Measurements from ENCODE around the gene RAB31. TPM values are rescaled to one million over a fixed set of nuclear protein-coding genes. Genes with fewer than 3 reads are reported as not detected.

The RAB31 gene
- polyA plus RNA-seq, 1 of the 3 experiments (the other 2 are of a cell fraction) = 23.0 TPM

DNA sequence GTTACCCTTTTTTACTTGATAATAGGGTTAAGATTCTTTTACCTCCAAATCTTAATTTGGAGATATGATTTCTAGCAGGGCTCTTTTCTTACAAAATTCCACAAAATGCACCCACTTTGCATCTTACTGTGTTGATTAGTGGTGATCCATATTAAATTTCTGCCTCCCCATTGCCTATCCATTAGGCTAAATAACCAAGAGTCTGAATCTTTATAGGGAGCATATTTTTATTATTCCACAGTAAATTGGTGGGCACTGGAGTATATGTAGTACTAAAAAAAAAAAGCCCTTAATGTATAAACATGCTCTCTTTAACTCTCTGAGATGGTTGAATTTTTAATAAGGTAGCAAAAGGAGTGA, 169.5 kb downstream of the RAB31 start:
- ChIA-PET CTCF (no interaction called here), POLR2A (no interaction called here)
- H2AFZ ChIP-seq (ENCODE audit: low read depth) = peak overlapping the region; percentile 93

DNA sequence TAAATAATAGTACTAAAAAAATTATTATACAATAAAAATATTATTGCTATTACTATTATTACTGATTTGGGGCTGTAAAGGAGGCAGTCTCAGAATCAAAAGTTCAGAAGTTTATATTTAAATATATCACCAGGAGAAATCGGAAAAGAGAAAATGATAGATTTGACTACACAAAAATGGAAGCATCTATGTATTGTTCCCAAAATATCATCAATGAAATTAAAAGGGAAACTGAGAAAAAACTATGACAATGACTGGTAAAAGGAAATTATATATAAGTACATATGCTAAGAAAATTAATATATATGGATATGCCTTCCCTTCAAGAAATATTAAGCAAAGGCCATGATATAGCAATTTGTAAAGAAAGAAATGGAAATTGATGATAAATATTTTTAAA, 170.0 kb downstream of the RAB31 start:
- peak overlapping the region in 1 of 2 experiments; percentile 90; a peak in 2 of 4 replicates for H3K27ac ChIP-seq (ENCODE audit: low read depth in 2 of 2, low read length in 1 of 2)
- H3K4me1 ChIP-seq (ENCODE audit: control insufficient read depth in 1 of 2, insufficient read depth in 2 of 2, low read depth in 1 of 2, low read length in 1 of 2) = peaks cover 0 to 4% of the 10 kb centered on the region in 2 experiments; a peak in 2 of 4 replicates
- no peaks in the 10 kb centered on the region for H4K20me1 ChIP-seq (ENCODE audit: insufficient read depth)
- no peaks in the 10 kb centered on the region for H3K9me3 ChIP-seq
- no peak for DNase-seq
- H3K79me2 ChIP-seq (ENCODE audit: insufficient read depth) = no peaks in the 10 kb centered on the region
- H3K4me3 ChIP-seq (ENCODE audit: low read depth in 2 of 2, low read length in 1 of 2) = no peak overlapping the region
- H3F3A ChIP-seq (replicated peaks; ENCODE audit: insufficient read depth) = peaks cover 20% of the 10 kb centered on the region
- no peaks in the 10 kb centered on the region for H3K36me3 ChIP-seq (replicated peaks in 1 of 2; ENCODE audit: control insufficient read depth in 1 of 2, insufficient read depth in 2 of 2, low read length in 1 of 2)
- no peaks in the 10 kb centered on the region for H3K27me3 ChIP-seq (ENCODE audit: insufficient read depth)
- ChIA-PET POLR2A (no interaction called here), CTCF (no interaction called here)
- WGBS (ENCODE audit: low lambda C conversion rate) = 91% methylated on average over 1 of the region's 1 CpG
- H3K9me2 ChIP-seq = no peaks in the 10 kb centered on the region
- no peak overlapping the region for H3K4me2 ChIP-seq
- peak overlapping the region; percentile 93; the same call in 1 of the 2 replicates for H2AFZ ChIP-seq (ENCODE audit: low read depth)
- TF ChIP-seq GABPA (IDR thresholded peaks at IDR 0.05; ENCODE audit: low read depth) (no peak), REST (IDR thresholded peaks at IDR 0.05; ENCODE audit: low read depth, low read length) (no peak), POLR2AphosphoS5 (IDR thresholded peaks at IDR 0.05; ENCODE audit: low read depth, low read length) (no peak), MXI1 (IDR thresholded peaks at IDR 0.05; ENCODE audit: low read depth, low read length) (no peak), MEF2A (IDR thresholded peaks at IDR 0.05; ENCODE audit: borderline replicate concordance, low read depth) (no peak), EP300 (IDR thresholded peaks at IDR 0.05; ENCODE audit: borderline replicate concordance in 1 of 2, low read depth in 1 of 2, low read length in 1 of 2) (no peak), TCF12 (IDR thresholded peaks at IDR 0.05) (no peak), RFX5 (IDR thresholded peaks at IDR 0.05; ENCODE audit: low read length) (no peak), EZH2phosphoT487 (IDR thresholded peaks at IDR 0.05; ENCODE audit: borderline replicate concordance, low read depth) (no peak)
- TF ChIP-seq, protein P1, sequence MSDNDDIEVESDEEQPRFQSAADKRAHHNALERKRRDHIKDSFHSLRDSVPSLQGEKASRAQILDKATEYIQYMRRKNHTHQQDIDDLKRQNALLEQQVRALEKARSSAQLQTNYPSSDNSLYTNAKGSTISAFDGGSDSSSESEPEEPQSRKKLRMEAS (IDR thresholded peaks at IDR 0.05; ENCODE audit: low read depth) = no peak
- TF ChIP-seq, protein P2, sequence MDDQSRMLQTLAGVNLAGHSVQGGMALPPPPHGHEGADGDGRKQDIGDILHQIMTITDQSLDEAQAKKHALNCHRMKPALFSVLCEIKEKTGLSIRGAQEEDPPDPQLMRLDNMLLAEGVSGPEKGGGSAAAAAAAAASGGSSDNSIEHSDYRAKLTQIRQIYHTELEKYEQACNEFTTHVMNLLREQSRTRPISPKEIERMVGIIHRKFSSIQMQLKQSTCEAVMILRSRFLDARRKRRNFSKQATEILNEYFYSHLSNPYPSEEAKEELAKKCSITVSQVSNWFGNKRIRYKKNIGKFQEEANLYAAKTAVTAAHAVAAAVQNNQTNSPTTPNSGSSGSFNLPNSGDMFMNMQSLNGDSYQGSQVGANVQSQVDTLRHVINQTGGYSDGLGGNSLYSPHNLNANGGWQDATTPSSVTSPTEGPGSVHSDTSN (IDR thresholded peaks at IDR 0.05) = no peak
- H3K9ac ChIP-seq = peak overlapping the region; percentile 75; the same call in 1 of the 2 replicates

More for the DNA sequence above, 169.5 kb downstream of the RAB31 start:
- Histone ChIP-seq H3K4me2 (peak overlapping the region; percentile 67), H3K9me2 (no peaks in the 10 kb centered on the region), H3K79me2 (ENCODE audit: insufficient read depth) (no peaks in the 10 kb centered on the region), H3K9me3 (no peaks in the 10 kb centered on the region), H3K36me3 (replicated peaks in 1 of 2; ENCODE audit: control insufficient read depth in 1 of 2, insufficient read depth in 2 of 2, low read length in 1 of 2) (no peaks in the 10 kb centered on the region), H4K20me1 (ENCODE audit: insufficient read depth) (no peaks in the 10 kb centered on the region), H3K27ac (ENCODE audit: low read depth in 2 of 2, low read length in 1 of 2) (peak overlapping the region; percentile 58 to 90; a peak in 3 of 4 replicates), H3K4me1 (ENCODE audit: control insufficient read depth in 1 of 2, insufficient read depth in 2 of 2, low read depth in 1 of 2, low read length in 1 of 2) (peaks cover 0 to 4% of the 10 kb centered on the region in 2 experiments; a peak in 2 of 4 replicates), H3F3A (replicated peaks; ENCODE audit: insufficient read depth) (peaks cover 20% of the 10 kb centered on the region), H3K27me3 (ENCODE audit: insufficient read depth) (no peaks in the 10 kb centered on the region), H3K4me3 (ENCODE audit: low read depth in 2 of 2, low read length in 1 of 2) (peak overlapping the region; percentile 31 to 50; a peak in 3 of 4 replicates), H3K9ac (peak overlapping the region; percentile 75)
- TF ChIP-seq YY1 (IDR thresholded peaks at IDR 0.05; ENCODE audit: low read depth) (no peak), RAD21 (IDR thresholded peaks at IDR 0.05; ENCODE audit: low read length) (no peak), JUND (IDR thresholded peaks at IDR 0.05) (no peak), MEF2A (IDR thresholded peaks at IDR 0.05; ENCODE audit: borderline replicate concordance, low read depth) (no peak), TCF12 (IDR thresholded peaks at IDR 0.05) (no peak), SMC3 (IDR thresholded peaks at IDR 0.05; ENCODE audit: low read depth, low read length) (no peak)
- TF ChIP-seq, protein P3, sequence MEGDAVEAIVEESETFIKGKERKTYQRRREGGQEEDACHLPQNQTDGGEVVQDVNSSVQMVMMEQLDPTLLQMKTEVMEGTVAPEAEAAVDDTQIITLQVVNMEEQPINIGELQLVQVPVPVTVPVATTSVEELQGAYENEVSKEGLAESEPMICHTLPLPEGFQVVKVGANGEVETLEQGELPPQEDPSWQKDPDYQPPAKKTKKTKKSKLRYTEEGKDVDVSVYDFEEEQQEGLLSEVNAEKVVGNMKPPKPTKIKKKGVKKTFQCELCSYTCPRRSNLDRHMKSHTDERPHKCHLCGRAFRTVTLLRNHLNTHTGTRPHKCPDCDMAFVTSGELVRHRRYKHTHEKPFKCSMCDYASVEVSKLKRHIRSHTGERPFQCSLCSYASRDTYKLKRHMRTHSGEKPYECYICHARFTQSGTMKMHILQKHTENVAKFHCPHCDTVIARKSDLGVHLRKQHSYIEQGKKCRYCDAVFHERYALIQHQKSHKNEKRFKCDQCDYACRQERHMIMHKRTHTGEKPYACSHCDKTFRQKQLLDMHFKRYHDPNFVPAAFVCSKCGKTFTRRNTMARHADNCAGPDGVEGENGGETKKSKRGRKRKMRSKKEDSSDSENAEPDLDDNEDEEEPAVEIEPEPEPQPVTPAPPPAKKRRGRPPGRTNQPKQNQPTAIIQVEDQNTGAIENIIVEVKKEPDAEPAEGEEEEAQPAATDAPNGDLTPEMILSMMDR (IDR thresholded peaks at IDR 0.05) = no peak
- TF ChIP-seq, protein P4, sequence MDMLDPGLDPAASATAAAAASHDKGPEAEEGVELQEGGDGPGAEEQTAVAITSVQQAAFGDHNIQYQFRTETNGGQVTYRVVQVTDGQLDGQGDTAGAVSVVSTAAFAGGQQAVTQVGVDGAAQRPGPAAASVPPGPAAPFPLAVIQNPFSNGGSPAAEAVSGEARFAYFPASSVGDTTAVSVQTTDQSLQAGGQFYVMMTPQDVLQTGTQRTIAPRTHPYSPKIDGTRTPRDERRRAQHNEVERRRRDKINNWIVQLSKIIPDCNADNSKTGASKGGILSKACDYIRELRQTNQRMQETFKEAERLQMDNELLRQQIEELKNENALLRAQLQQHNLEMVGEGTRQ (IDR thresholded peaks at IDR 0.05; ENCODE audit: borderline replicate concordance, low read depth, low read length) = no peak
- TF ChIP-seq, protein P1 (IDR thresholded peaks at IDR 0.05; ENCODE audit: low read depth) = no peak
- no peak for DNase-seq

All from SK-N-SH (cell line).